Suprapubic skin (tissue), 4 donors: ENCODE results near the gene KRT71. TPM values are rescaled to one million over a fixed set of nuclear protein-coding genes. Genes with fewer than 3 reads are reported as not detected.
"Not testable (repeated sequence)": the region's sequence is repeated elsewhere in the genome, so short reads cannot be mapped to it uniquely, and the experiment has no call there.

ENCODE experiments used
- DNase-seq, 2 donors: peaks; one replicate each; pipeline ENCODE4 v3.0.0-alpha.2; 2019; ENCODE audit warnings: low spot score in 2 of 2
- H3K27ac ChIP-seq: fragments of 200-600 bp; sonication (generic); one replicate; pipeline ENCODE4 v1.5.1; 2019
- H3K27me3 ChIP-seq: fragments of 200-600 bp; sonication (generic); one replicate; pipeline ENCODE4 v1.5.1; 2019
- H3K36me3 ChIP-seq: fragments of 200-600 bp; sonication (generic); one replicate; pipeline ENCODE4 v1.5.1; 2019
- H3K4me1 ChIP-seq: fragments of 200-600 bp; sonication (generic); one replicate; pipeline ENCODE4 v1.5.1; 2019
- H3K4me3 ChIP-seq: fragments of 200-600 bp; sonication (generic); one replicate; pipeline ENCODE4 v1.5.1; 2019; ENCODE audit warnings: mild to moderate bottlenecking
- H3K9me3 ChIP-seq: fragments of 200-600 bp; sonication (generic); one replicate; pipeline ENCODE4 v1.5.1; 2019
- EP300 ChIP-seq: sonication (generic); formaldehyde crosslinking; IDR thresholded peaks from one replicate; pipeline ENCODE4 v1.6.1; 2017; ENCODE audit warnings: antibody characterized with exemption
- POLR2A ChIP-seq, 2 donors: fragments of 450-650 bp; IDR thresholded peaks; one replicate each; pipeline ENCODE4 v1.6.1; 2017; ENCODE audit warnings: antibody characterized with exemption in 2 of 2, mild to moderate bottlenecking in 2 of 2, moderate library complexity in 2 of 2
- POLR2AphosphoS5 ChIP-seq, 3 donors: sonication (generic); formaldehyde crosslinking; IDR thresholded peaks; one replicate each; pipeline ENCODE4 v1.6.1; 2017; ENCODE audit warnings: antibody characterized with exemption in 3 of 3
- WGBS: methylation state at CpG from one replicate; pipeline ENCODE4 v1.1.5; 2018; 5-methylcytosine and 5-hydroxymethylcytosine counted together
- total RNA-seq, 4 donors: library from RNA; depleted of rRNA; stranded (reverse); fragments of >200 nt; gene quantifications; one replicate each; pipeline ENCODE4 v1.1.0, GENCODE V29; 2016
- TF ChIP-seq, protein P1 (sequence below), 2 donors: fragments of 200-600 bp in 1 of 2; fragments of 450-650 bp in 1 of 2; sonication (generic) in 1 of 2; IDR thresholded peaks; one replicate each; pipeline ENCODE4 v1.5.1; 2016 to 2019; ENCODE audit warnings: antibody characterized with exemption in 2 of 2, mild to moderate bottlenecking in 1 of 2, moderate library complexity in 1 of 2

KRT71 gene
- total RNA-seq, 4 donors from 2014 or later: 5.5 to 231 (median 70.8) TPM

DNA sequence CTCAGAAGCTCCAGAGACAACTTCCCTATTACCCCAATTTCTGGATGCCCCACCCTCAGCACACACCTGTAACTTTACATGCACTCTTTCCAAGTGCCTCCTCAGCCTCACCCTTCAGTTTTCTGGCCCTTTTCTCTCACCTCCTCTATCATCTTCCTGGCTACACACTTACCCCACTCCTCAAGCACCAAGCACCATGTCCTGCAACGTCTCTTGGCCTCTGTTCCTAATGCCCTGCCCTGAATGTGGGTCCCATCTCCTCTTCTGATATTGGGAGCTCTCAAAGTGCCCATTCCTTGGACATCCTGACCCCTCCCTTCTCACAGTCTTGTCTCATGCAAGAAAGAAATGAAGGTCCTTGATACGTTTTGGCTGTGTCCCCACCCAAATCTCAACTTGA, 47.1 kb upstream of the KRT71 start:
- WGBS: 84% methylated on average over 2 of the region's 2 CpGs
- Histone ChIP-seq H3K4me3 (no peak overlapping the region), H3K9me3 (no peaks in the 10 kb centered on the region), H3K27ac (no peak overlapping the region), H3K27me3 (peaks cover 38% of the 10 kb centered on the region), H3K4me1 (peaks cover 5% of the 10 kb centered on the region), H3K36me3 (no peaks in the 10 kb centered on the region)
- no peak for DNase-seq
- TF ChIP-seq POLR2A (IDR thresholded peaks at IDR 0.05) (no peak), POLR2AphosphoS5 (IDR thresholded peaks at IDR 0.05) (no peak), EP300 (no peak)
- TF ChIP-seq, protein P1, sequence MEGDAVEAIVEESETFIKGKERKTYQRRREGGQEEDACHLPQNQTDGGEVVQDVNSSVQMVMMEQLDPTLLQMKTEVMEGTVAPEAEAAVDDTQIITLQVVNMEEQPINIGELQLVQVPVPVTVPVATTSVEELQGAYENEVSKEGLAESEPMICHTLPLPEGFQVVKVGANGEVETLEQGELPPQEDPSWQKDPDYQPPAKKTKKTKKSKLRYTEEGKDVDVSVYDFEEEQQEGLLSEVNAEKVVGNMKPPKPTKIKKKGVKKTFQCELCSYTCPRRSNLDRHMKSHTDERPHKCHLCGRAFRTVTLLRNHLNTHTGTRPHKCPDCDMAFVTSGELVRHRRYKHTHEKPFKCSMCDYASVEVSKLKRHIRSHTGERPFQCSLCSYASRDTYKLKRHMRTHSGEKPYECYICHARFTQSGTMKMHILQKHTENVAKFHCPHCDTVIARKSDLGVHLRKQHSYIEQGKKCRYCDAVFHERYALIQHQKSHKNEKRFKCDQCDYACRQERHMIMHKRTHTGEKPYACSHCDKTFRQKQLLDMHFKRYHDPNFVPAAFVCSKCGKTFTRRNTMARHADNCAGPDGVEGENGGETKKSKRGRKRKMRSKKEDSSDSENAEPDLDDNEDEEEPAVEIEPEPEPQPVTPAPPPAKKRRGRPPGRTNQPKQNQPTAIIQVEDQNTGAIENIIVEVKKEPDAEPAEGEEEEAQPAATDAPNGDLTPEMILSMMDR (IDR thresholded peaks at IDR 0.05): no peak

DNA sequence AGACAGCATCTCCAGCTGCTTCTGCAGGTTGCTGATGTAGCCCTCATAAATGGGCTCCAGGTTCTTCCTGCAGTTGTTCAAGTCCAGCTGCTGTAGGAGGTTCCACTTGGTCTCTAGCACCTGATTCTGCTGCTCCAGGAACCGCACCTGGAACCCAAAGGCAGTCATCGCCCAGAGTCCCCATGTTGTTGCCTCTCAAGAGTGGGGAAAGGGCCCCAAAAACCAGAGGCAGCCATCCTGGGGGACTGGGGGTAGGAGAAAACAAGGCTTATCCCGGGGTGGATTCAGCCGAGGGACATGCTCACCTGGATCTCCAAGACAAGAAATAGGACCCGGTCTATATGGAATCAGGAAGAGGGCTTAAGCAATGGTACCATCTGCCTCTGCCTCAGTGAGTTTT, 46.0 kb upstream of the KRT71 start:
- H3K36me3 ChIP-seq: no peaks in the 10 kb centered on the region
- peaks cover 38% of the 10 kb centered on the region for H3K27me3 ChIP-seq
- no peak overlapping the region for H3K27ac ChIP-seq
- no peaks in the 10 kb centered on the region for H3K9me3 ChIP-seq
- 94% methylated on average over 5 of the region's 5 CpGs for WGBS
- peaks cover 5% of the 10 kb centered on the region for H3K4me1 ChIP-seq
- no peak overlapping the region for H3K4me3 ChIP-seq
- no peak for DNase-seq
- TF ChIP-seq EP300 (no peak), POLR2A (IDR thresholded peaks at IDR 0.05) (no peak), POLR2AphosphoS5 (IDR thresholded peaks at IDR 0.05) (no peak)
- TF ChIP-seq, protein P1 (IDR thresholded peaks at IDR 0.05): no peak

DNA sequence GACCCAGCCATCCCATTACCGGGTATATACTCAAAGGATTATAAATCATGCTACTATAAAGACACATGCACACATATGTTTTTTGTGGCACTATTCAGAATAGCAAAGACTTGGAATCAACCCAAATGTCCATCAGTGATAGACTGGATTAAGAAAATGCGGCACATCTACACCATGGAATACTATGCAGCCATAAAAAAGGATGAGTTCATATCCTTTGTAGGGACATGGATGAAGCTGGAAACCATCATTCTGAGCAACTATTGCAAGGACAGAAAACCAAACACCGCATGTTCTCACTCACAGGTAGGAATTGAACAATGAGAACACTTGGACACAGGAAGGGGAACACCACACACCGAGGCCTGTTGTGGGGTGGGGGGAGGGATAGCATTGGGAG, 41.3 kb upstream of the KRT71 start:
- not testable (repeated sequence) for H3K4me1 ChIP-seq, H3K9me3 ChIP-seq, H3K27ac ChIP-seq, DNase-seq, H3K36me3 ChIP-seq, H3K4me3 ChIP-seq
- 78% methylated on average over 4 of the region's 4 CpGs for WGBS
- peaks cover 11% of the 10 kb centered on the region for H3K27me3 ChIP-seq

DNA sequence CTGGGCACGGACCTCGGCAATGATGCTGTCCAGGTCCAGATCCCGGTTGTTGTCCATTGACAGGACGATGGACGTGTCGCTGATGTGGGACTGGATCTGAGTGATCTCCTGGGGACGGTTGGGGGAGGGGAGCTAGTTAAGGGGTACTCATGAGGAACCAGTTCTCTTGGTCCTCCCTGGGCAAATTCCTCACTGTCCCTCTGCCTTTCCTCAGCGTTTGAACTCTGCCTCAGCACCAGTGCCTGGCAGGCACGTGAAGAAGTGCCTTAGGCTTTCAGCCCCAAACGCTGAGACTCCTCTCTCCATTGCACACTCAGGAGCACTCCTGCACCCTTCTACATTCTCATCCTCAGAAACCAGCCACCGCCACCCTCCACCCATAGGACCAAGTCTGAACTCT, 38.6 kb upstream of the KRT71 start:
- Histone ChIP-seq H3K27ac (no peak overlapping the region), H3K9me3 (no peaks in the 10 kb centered on the region), H3K4me1 (no peaks in the 10 kb centered on the region), H3K27me3 (peaks cover 6% of the 10 kb centered on the region), H3K4me3 (no peak overlapping the region), H3K36me3 (no peaks in the 10 kb centered on the region)
- TF ChIP-seq POLR2AphosphoS5 (IDR thresholded peaks at IDR 0.05) (no peak), POLR2A (IDR thresholded peaks at IDR 0.05) (no peak), EP300 (no peak)
- TF ChIP-seq, protein P1 (IDR thresholded peaks at IDR 0.05): no peak
- 95% methylated on average over 11 of the region's 11 CpGs for WGBS
- DNase-seq: no peak

DNA sequence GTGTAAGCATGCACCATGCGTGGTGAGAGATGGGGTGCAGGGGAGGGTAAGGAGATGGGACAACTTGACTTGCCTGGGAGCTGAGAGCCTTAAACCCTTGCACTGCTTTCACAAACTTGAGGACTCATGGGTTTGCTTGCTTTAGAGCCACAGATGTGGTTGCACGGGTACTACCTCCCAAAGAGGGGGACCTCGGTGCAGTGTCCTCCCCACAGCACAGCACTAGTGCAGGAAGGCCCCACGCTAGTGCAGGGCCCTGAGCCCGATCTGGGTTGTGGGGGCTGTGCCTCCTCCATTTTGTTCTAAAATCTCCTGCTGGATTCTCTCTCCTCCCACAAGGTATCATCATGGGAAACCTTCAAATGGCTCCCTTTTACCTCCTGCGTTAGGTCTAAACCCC, 37.1 kb upstream of the KRT71 start:
- DNase-seq: no peak
- no peak for TF ChIP-seq POLR2A (IDR thresholded peaks at IDR 0.05)
- no peak for TF ChIP-seq EP300
- TF ChIP-seq POLR2AphosphoS5 (IDR thresholded peaks at IDR 0.05): no peak
- TF ChIP-seq, protein P1 (IDR thresholded peaks at IDR 0.05): no peak
- WGBS: 94% methylated on average over 4 of the region's 6 CpGs
- H3K36me3 ChIP-seq: no peaks in the 10 kb centered on the region
- H3K4me1 ChIP-seq: no peaks in the 10 kb centered on the region
- H3K4me3 ChIP-seq: no peak overlapping the region
- no peaks in the 10 kb centered on the region for H3K9me3 ChIP-seq
- no peak overlapping the region for H3K27ac ChIP-seq
- peaks cover 6% of the 10 kb centered on the region for H3K27me3 ChIP-seq

DNA sequence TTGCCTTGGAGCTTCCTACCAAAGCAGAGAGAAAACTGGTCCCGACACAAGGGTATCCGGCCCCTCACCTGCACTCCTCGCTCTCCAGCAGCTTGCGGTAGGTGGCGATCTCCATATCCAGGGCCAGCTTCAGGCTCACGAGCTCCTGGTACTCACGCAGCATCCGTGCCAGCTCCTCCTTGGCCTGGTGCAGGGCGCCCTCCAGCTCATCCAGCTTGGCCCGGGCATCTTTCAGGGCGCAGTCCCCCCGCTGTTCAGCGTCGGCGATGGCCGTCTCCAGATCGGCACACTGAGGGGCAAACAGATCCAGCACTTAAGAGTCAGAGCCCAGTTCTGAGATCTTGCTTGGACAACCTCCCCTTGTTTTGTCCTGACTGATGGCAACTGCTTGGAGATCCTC, 34.6 kb upstream of the KRT71 start:
- Histone ChIP-seq H3K27me3 (peaks cover 4% of the 10 kb centered on the region), H3K36me3 (no peaks in the 10 kb centered on the region), H3K9me3 (no peaks in the 10 kb centered on the region), H3K27ac (no peak overlapping the region), H3K4me3 (no peak overlapping the region), H3K4me1 (peaks cover 8% of the 10 kb centered on the region)
- no peak for DNase-seq
- TF ChIP-seq, protein P1 (IDR thresholded peaks at IDR 0.05): no peak
- no peak for TF ChIP-seq EP300
- no peak for TF ChIP-seq POLR2A (IDR thresholded peaks at IDR 0.05)
- TF ChIP-seq POLR2AphosphoS5 (IDR thresholded peaks at IDR 0.05): no peak
- 96% methylated on average over 15 of the region's 17 CpGs for WGBS
